OCI-LY7 (cell line): Measurements from ENCODE around the gene FMN2. TPM values are rescaled to one million over a fixed set of nuclear protein-coding genes. Genes with fewer than 3 reads are reported as not detected.

Source experiments
- BruUV-seq: library from RNA; stranded (reverse); fragments of 400-500 nt; replicated peaks from 2 replicates; lab custom pipeline; 2021; lab: Mats Ljungman, UMichigan
- CTCF ChIA-PET: fragments of 300-600 bp; sonication (Branson Sonifier 250); formaldehyde crosslinking; loops from one replicate; lab custom pipeline; 2022; ENCODE audit warnings: antibody characterized with exemption; ENCODE audit not compliant: unreplicated experiment; lab: Charles Lee
- POLR2A ChIA-PET: fragments of 300-600 bp; sonication (Branson Sonifier 250); formaldehyde crosslinking; loops from one replicate; lab custom pipeline; 2022; ENCODE audit warnings: antibody characterized with exemption; lab: Charles Lee
- DNase-seq: peaks from one replicate; pipeline ENCODE4 v3.0.0-alpha.2; 2015; ENCODE audit warnings: low spot score
- H2AFZ ChIP-seq: fragments of 200-600 bp; sonication (generic), shearing (Covaris generic); 2 replicates; pipeline ENCODE4 v1.6.1; 2014; ENCODE audit warnings: mild to moderate bottlenecking, antibody characterized with exemption, low read length, moderate library complexity
- H3K27ac ChIP-seq: fragments of 200-600 bp; sonication (generic); 2 replicates; pipeline ENCODE4 v1.5.1; 2014; ENCODE audit warnings: mixed run types, low read depth, mild to moderate bottlenecking, moderate library complexity, low read length, inconsistent platforms; ENCODE audit not compliant: poor library complexity, severe bottlenecking
- H3K36me3 ChIP-seq: fragments of 200-600 bp; sonication (generic); 2 replicates; pipeline ENCODE4 v1.6.1; 2014; ENCODE audit warnings: mild to moderate bottlenecking, antibody characterized with exemption, low read length, moderate library complexity, mixed read lengths; ENCODE audit not compliant: insufficient read depth
- H3K4me1 ChIP-seq: fragments of 200-600 bp; sonication (generic); 2 replicates; pipeline ENCODE4 v1.5.1; 2014; ENCODE audit warnings: mild to moderate bottlenecking, low read length; ENCODE audit not compliant: insufficient read depth, poor library complexity, severe bottlenecking
- H3K4me2 ChIP-seq: fragments of 200-600 bp; sonication (generic); 2 replicates; pipeline ENCODE4 v1.6.1; 2014; ENCODE audit warnings: mild to moderate bottlenecking, low read length
- H3K4me3 ChIP-seq: fragments of 200-600 bp; sonication (generic); 2 replicates; pipeline ENCODE4 v1.5.1; 2014; ENCODE audit warnings: mild to moderate bottlenecking, low read depth, low read length; ENCODE audit not compliant: poor library complexity, severe bottlenecking
- H3K79me2 ChIP-seq: fragments of 200-600 bp; sonication (generic); 2 replicates; pipeline ENCODE4 v1.6.1; 2016; ENCODE audit warnings: low read depth, mild to moderate bottlenecking, low read length, moderate library complexity, mixed read lengths; ENCODE audit not compliant: insufficient read depth
- H3K9me2 ChIP-seq: fragments of 200-600 bp; sonication (generic); 2 replicates; pipeline ENCODE4 v1.6.1; 2016; ENCODE audit warnings: mild to moderate bottlenecking, low read length, mixed read lengths; ENCODE audit not compliant: insufficient read depth
- H3K9me3 ChIP-seq: fragments of 200-600 bp; sonication (generic); 2 replicates; pipeline ENCODE4 v1.6.1; 2014; ENCODE audit warnings: mild to moderate bottlenecking, mixed run types, low read length, mixed read lengths
- H4K20me1 ChIP-seq: fragments of 200-600 bp; sonication (generic); 2 replicates; pipeline ENCODE4 v1.6.1; 2014; ENCODE audit warnings: mild to moderate bottlenecking, antibody characterized with exemption, low read length, moderate library complexity, mixed read lengths; ENCODE audit not compliant: insufficient read depth
- CTCF ChIP-seq: fragments of 200-600 bp; sonication (generic); conservative IDR thresholded peaks from 2 replicates; pipeline ENCODE4 v1.5.1; 2014; ENCODE audit warnings: mild to moderate bottlenecking, antibody characterized with exemption, low read length, moderate library complexity, mixed read lengths
- EZH2phosphoT487 ChIP-seq: fragments of 200-600 bp; sonication (generic); IDR thresholded peaks from 2 replicates; pipeline ENCODE4 v1.6.1; 2018; ENCODE audit warnings: low read depth, borderline replicate concordance, mild to moderate bottlenecking, mixed run types, antibody characterized with exemption, low read length, moderate library complexity, mixed read lengths
- intact Hi-C: fragments of 100-400 bp; cut with micrococcal nuclease; formaldehyde crosslinking; loops from one replicate; pipeline ENCODE4 v1.10.0; 2022; ENCODE audit not compliant: unreplicated experiment
- total RNA-seq, 2 experiments: library from RNA; depleted of rRNA in 1 of 2; stranded (reverse); fragments of >200 nt in 1 of 2; shearing (Covaris generic) in 1 of 2; gene quantifications; 2 replicates each; pipeline ENCODE4 v1.2.3, GENCODE V29; 2014 to 2022

Gene FMN2
- total RNA-seq, 2 experiments from 2014 or later = not detected

- BruUV-seq = no TSS peak
- intact Hi-C loops = no loop called here
- CTCF ChIA-PET = no interaction called here
These were observed 44.7 kb downstream of the FMN2 start for GRCh38 chr1:240136402-240136801.

GRCh38 chr1:240138867-240139266 is 47.2 kb downstream of the FMN2 start:
- Histone ChIP-seq H3K79me2 (no peaks in the 10 kb centered on the region), H3K4me2 (no peak overlapping the region), H3K9me2 (no peaks in the 10 kb centered on the region), H3K36me3 (no peaks in the 10 kb centered on the region), H3K27ac (no peak overlapping the region), H2AFZ (no peak overlapping the region), H4K20me1 (no peaks in the 10 kb centered on the region), H3K9me3 (no peaks in the 10 kb centered on the region), H3K4me3 (no peak overlapping the region), H3K4me1 (no peaks in the 10 kb centered on the region)
- BruUV-seq = no TSS peak
- POLR2A ChIA-PET = no interaction called here
- CTCF ChIA-PET = no interaction called here
- TF ChIP-seq CTCF = no peak
- TF ChIP-seq EZH2phosphoT487 = no peak
- intact Hi-C loops = no loop called here
- DNase-seq = no peak

More at GRCh38 chr1:240136402-240136801, 44.7 kb downstream of the FMN2 start:
- Histone ChIP-seq H3K79me2 (no peaks in the 10 kb centered on the region), H4K20me1 (no peaks in the 10 kb centered on the region), H3K9me2 (no peaks in the 10 kb centered on the region), H3K9me3 (no peaks in the 10 kb centered on the region), H3K36me3 (no peaks in the 10 kb centered on the region), H3K4me3 (no peak overlapping the region), H3K4me1 (no peaks in the 10 kb centered on the region), H2AFZ (no peak overlapping the region), H3K4me2 (no peak overlapping the region), H3K27ac (no peak overlapping the region)
- POLR2A ChIA-PET = interaction anchor here (0.6 kb wide), 1 partner anchor 22 kb away, joined by 4 read pairs; no protein-coding TSS in a partner anchor
- TF ChIP-seq EZH2phosphoT487 (no peak), CTCF (no peak)
- DNase-seq = no peak

- no TSS peak for BruUV-seq
- H3K79me2 ChIP-seq = no peaks in the 10 kb centered on the region
- no peak overlapping the region for H3K27ac ChIP-seq
- no peak overlapping the region for H2AFZ ChIP-seq
- no peaks in the 10 kb centered on the region for H3K4me1 ChIP-seq
- H3K4me3 ChIP-seq = no peak overlapping the region
- ChIA-PET CTCF (no interaction called here), POLR2A (no interaction called here)
- H3K36me3 ChIP-seq = no peaks in the 10 kb centered on the region
- TF ChIP-seq EZH2phosphoT487 (no peak), CTCF (no peak)
- H4K20me1 ChIP-seq = no peaks in the 10 kb centered on the region
- H3K9me2 ChIP-seq = no peaks in the 10 kb centered on the region
- H3K4me2 ChIP-seq = no peak overlapping the region
- no peaks in the 10 kb centered on the region for H3K9me3 ChIP-seq
- intact Hi-C loops = no loop called here
- DNase-seq = no peak
These were observed 47.8 kb downstream of the FMN2 start for GRCh38 chr1:240139511-240139910.
